Activated CD8-positive, alpha-beta memory T cell treated with anti-CD3 and anti-CD28 coated beads, Interleukin-2, amount 50 U/mL, for 1 hour (primary cell): ENCODE measurements around the gene TMEM260.

ENCODE experiments used
- DNase-seq: peaks from one replicate; pipeline ENCODE4 v3.0.0-alpha.2; 2020; ENCODE audit errors: extremely low read depth

The TMEM260 gene

GRCh38 chr14:56579345-56580220 is at the start of gene TMEM260:
Gene TMEM260, plus strand, starts transcription at chr14:56579798. Its CDS starts 117 bp downstream, at chr14:56579915.
- DNase-seq, result peak; percentile 66

GRCh38 chr14:56532546-56532945 is 47.1 kb upstream of the TMEM260 start:
- DNase-seq, result no peak

DNA sequence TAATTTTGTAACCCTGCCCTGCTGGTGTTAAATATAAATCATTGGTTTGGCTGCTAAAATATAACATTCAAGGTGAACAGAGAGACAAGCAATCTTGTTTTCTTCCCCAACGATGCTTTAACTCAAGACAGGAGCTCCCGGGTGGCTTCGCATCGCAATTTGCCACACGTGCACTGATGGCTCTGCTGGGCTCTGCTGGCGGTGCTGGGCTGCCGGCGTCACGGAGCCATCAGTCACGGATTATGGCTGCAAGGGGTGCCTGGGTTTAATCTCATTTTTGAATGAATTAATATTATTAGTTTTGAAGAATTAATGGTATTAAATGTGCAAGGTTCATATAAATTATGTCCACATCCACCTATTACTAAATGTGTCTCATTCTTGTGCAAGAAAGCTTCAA is 44.9 kb upstream of the TMEM260 start:
- DNase-seq, result no peak

GRCh38 chr14:56539862-56540261 is 39.7 kb upstream of the TMEM260 start:
- no peak for DNase-seq

DNA sequence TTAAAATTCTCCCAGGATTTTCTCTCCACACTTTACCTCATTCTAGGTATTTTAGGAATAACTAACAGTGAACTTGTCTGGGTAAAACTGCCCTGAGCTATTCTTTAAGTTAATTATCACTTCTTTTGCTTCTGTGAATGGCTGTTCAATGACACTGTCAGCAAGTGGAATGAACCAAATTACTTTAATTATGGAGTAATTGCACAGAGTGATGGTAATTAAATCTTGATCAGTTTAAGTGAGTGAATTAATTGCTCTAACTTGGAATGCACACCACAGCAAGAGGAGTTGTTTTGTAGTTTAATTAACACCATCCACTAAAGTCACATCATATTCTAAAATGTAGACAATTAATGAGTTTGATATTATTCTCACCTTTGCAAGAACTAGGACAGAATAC is 36.2 kb upstream of the TMEM260 start:
- DNase-seq, result no peak

GRCh38 chr14:56549721-56550120 is 29.9 kb upstream of the TMEM260 start:
- no peak for DNase-seq

- no peak for DNase-seq
Measured at GRCh38 chr14:56552615-56553014, 27.0 kb upstream of the TMEM260 start.

- DNase-seq, result no peak
Measured at GRCh38 chr14:56554301-56554700, 25.3 kb upstream of the TMEM260 start.

DNA sequence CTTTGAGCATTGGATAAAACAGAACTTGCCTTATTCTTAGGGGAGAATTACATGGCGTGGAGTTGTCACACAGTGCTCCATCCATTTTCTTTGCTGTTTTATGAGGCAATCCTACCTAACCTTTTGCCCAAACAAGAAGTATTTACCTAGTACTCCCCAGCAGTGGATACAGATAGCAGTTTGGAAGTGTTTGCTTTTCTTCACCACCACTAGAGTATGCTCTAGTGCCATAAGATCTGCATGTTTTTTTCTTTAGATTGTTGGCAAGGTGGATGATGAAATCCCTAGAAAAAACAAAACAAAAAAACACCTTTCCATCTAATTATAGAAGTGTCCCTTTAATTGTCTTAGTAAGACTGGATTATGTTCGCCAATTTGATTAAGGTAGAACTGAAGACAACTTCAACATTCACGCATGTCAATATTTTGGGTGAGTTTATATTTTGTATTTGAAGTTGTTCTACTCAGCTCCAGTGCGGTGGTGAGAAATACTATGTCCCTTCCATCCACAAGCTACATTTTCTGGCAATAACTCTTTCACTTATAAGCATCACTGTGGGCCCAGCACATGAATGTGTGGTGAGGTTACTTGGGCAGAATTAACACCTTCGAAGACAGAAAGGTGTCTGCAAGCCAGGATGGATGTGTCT is 23.6 kb upstream of the TMEM260 start:
- no peak for DNase-seq

DNA sequence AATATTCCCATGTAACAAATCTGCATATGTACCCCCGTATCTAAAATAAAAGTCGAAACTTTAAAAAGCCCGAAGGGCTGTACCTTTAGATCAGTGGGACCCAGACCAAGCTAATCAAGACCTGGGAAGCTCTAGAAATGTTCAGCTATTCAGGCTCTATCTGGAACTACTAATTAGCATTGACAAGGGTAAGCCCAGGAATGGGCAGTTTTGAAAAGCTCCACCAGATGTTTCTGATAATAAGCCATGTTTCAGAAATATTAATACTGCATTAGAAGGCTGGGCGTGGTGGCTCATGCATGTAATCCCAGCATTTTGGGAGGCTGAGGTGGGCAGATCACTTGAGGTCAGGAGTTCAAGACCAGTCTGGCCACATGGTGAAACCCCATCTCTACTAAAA is 20.4 kb upstream of the TMEM260 start:
- no peak for DNase-seq

DNA sequence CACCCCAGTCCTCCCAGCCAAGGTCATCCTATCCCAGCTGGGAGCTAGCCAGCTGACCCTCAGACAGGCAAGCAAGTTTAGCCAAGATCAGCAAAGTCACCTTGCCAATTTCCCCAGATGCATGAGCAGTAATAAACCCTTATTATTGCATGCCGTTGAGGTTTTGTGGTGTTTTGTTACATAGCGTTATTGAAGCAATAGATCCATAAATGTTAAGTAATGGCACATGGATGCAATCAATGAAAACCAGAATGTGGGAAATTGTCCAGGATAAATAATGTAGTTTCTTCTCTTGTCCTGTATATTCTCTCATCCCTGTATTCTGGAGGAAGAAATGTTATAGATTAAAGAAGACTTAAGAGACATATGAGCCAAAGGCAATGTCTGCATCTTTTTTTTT is 18.0 kb upstream of the TMEM260 start:
- no peak for DNase-seq

DNA sequence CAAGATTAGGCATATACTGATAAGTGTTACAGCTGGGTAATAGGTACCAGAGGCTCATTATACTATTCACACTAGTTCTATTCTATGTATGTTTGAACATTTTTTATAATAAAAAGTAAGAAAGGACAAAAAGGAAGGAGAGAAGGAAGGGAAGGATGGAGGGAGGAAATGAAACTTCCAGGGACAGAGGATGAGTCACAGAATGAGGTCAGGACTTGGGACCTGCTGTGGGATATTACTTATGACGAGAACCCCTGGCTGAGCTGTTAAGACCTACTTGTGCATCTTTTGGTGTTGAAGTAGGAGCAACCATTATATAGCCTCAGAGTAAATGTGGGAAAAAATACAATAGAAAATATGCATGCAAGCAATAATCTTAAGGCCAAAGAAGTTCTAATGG is 16.7 kb upstream of the TMEM260 start:
- no peak for DNase-seq

GRCh38 chr14:56569174-56569573 is 10.4 kb upstream of the TMEM260 start:
- no peak for DNase-seq

GRCh38 chr14:56570295-56570694 is 9.3 kb upstream of the TMEM260 start:
- no peak for DNase-seq

- no peak for DNase-seq
Measured at GRCh38 chr14:56580221-56580711, 668 bp downstream of the TMEM260 start.

- no peak for DNase-seq
Measured at GRCh38 chr14:56581041-56581727, 1.6 kb downstream of the TMEM260 start.

GRCh38 chr14:56585461-56586084 is 6.0 kb downstream of the TMEM260 start:
- no peak for DNase-seq

GRCh38 chr14:56587701-56588100 is 8.1 kb downstream of the TMEM260 start:
- DNase-seq, result no peak

DNA sequence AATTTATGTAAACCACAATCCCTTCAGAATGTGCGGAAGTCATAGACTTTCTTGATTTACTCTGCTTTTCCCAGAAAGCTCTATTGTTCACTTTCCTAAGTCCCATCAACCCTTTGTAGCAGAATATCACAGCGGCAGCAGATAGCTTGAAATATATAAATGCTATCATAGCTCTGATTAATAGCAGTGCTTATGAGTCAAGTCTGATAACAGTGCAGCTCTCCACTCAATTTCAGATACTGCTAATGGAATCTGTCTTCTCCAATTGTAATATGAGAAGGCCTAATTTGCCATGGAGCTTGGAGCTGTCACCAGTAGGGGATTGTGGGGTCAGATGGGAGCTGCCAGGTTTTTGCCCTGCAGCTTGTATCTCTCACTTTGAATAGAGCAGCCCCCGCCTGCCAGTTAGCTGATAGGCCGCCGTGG is 10.9 kb downstream of the TMEM260 start:
- DNase-seq, result no peak

- no peak for DNase-seq
Measured at GRCh38 chr14:56592746-56593544, 13.3 kb downstream of the TMEM260 start.

GRCh38 chr14:56594428-56594827 is 14.8 kb downstream of the TMEM260 start:
- DNase-seq, result no peak
